NCI-H446 (cell line): ENCODE measurements around the gene MSL1.

Experiments
- DNase-seq, 2 experiments: peaks; one replicate each; lab custom pipeline; 2025; lab: John Stamatoyannopoulos, UW

The MSL1 gene, protein sequence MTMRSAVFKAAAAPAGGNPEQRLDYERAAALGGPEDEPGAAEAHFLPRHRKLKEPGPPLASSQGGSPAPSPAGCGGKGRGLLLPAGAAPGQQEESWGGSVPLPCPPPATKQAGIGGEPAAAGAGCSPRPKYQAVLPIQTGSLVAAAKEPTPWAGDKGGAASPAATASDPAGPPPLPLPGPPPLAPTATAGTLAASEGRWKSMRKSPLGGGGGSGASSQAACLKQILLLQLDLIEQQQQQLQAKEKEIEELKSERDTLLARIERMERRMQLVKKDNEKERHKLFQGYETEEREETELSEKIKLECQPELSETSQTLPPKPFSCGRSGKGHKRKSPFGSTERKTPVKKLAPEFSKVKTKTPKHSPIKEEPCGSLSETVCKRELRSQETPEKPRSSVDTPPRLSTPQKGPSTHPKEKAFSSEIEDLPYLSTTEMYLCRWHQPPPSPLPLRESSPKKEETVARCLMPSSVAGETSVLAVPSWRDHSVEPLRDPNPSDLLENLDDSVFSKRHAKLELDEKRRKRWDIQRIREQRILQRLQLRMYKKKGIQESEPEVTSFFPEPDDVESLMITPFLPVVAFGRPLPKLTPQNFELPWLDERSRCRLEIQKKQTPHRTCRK

DNA sequence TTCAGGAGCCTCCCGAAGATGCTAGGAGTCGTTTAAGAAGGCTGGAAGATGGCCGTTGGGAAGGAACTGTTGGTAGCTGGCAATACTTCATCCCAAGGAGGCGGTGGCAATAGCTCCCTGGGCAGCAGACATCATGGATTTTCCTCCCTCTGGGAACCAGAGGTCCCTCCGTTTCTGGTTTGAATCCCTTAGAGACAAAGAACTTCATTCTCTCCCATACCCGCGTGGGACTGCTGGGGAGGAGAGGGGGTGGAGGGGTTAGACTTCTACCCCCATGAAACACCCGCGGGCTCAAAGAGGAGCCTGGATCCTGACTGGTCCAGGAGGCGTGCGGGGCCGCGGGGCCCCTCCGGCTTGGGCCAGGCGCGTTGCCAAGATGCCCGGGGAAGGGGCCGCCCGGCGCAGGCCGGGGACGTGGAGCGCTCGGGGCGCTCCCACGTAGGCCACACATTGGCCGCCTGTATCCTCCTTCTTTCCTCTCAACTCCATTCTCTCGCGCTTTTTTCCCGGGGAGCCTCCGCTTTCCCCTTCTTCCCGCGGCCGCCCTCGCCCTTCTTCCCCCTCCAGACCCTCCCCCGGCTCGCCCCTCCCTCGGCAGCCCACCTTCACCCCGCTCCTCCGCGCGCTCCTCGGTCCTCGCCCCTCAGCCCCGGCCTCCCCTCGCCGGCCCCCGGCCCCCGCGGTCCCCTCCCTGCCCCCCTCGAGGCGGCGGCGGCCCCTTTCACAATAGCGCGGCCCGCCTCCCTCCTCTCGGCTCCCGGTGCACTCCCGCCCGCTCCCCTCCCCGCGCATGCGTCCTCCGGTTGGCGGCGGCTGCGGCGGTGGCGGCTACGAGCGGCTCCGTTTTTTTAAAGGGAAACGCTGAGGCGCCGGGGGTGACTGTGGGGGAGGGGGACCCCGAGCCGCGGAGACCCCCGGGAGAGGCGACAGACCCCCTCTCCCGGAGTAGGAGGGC, at the start of gene MSL1:
MSL1 (plus strand) TSS at position 791 of the 955 bp plus-strand sequence. CDS start 642 bp downstream, outside the sequence.
- peak; percentile 19 to 62 for DNase-seq

DNA sequence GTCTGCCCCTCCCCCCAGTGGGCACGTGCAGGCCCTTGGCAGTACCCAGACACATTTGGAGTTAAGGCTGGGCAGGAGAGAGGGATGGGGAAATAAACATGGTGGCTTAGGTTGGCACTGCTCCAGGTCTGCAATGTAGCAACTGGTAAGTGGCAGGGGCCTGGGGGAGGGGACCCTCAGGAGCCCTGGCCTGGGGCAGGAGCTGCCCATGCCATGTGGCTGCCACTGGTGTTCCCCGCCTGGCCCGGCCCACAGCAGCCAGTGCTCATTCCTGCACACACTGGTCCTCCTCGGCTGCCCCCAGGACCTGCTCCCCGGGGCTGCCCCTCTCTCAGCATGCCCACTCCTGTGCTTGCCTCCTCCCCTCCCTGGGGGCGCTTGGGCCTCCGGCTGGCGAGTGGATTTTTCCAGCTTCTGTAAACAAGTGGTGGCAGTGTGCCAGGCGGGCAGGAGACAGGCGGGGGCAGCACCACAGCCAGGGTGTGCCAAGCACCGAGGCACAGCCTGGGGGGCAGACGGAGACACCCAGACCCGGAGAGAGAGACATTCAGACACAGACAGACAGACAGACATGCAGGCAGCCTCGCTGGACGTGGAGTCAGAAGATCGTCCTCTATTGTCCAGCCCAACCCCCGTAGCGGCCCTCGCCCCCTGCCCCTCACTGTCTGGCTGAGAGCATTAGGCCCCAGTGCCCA, 49.6 kb upstream of the MSL1 start:
- peak; percentile 37 to 81 for DNase-seq

DNA sequence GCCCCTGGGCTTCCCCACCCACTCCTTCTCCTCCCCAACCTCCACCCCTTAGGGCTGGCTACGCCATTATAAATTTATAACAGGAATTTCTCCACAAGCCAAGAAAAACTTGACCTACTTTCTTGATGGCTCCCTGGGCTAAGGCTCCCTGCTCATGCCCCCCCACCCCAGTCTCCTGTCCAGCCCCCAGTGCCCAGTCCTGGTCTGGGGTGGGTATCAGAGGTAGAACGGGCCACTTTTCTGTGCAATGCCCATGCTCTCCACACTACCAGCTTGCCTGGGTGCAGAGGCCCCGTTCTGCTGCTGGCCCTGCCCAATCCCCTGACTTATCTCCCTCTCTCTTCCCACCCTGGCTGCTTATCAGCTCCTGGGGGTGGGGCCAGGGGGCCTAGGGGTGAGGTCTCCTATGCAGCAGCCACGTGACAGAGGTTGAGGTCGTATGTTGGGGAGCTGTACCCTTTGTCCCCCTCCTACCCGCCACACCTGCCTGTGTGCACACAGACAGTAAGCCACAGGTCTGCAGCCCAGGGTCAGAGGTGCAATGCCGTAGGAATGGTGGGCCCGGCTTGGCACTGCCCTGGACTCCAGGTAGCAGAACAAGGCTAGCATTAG, 48.9 kb upstream of the MSL1 start:
- no peak for DNase-seq

DNA sequence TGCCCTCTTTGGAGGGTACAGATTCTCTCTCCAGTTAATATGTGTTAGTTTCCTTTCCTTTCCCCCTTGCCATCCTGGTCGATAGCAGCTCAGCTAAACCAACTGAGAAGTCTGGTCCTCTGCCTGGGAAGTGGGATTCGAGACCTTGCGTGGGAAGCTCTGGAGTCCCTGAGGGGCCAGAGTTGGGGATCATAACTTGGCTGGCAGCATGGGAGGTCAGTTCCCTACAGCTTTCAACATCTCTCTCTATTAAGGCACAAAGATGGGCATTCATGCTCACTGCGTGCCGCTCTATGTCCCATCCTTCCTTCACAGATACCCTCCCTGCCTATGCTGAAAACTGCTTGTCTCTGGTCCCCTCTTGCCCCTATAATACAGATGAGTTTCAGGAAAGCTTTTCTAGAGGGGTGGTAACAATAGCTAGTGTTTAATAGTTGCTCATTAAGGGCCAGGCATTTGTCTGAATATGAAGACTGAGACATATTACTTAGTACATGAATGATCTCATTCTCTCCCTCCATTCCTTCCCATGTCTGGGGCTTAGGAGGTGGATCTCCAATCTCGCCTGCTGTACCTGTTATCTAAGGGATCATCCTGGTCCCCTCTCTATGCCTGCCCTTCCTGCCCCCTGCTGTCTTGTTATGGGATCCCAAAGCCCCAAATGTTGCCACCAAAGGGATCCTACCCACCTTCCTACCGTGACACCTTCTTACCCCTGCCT, 48.2 kb upstream of the MSL1 start:
- no peak for DNase-seq

DNA sequence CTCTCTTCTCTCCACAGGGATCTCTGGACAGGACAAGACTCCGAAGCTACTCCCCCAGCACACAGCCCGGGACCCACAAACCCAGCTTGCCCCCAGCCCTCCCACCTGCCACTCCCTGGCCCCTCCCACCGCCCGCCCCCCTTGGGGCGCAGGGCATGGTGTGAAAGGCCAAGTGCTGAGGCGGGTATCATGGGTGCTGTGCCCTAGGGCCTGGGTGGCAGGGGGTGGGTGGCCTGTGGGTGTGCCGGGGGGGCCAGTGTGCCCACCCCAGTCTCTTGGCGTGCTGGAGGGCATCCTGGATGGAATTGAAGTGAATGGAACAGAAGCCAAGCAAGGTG, 47.6 kb upstream of the MSL1 start:
- DNase-seq: no peak

DNA sequence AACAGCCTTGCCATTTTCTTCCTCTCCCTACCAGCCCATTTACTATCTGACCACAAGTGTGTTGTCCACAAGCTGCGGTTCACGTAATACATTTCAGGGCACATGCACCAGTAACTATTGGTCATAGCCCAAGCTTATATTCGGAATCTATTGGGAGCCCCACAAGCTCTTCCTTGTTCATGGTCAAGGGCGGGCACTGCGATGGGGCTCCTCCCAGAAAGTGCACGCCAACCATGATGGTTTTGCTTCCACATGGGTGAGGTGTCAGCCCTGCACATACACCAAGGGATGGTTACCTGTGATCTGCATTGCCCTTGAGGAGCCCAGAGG, 46.9 kb upstream of the MSL1 start:
- DNase-seq: no peak

DNA sequence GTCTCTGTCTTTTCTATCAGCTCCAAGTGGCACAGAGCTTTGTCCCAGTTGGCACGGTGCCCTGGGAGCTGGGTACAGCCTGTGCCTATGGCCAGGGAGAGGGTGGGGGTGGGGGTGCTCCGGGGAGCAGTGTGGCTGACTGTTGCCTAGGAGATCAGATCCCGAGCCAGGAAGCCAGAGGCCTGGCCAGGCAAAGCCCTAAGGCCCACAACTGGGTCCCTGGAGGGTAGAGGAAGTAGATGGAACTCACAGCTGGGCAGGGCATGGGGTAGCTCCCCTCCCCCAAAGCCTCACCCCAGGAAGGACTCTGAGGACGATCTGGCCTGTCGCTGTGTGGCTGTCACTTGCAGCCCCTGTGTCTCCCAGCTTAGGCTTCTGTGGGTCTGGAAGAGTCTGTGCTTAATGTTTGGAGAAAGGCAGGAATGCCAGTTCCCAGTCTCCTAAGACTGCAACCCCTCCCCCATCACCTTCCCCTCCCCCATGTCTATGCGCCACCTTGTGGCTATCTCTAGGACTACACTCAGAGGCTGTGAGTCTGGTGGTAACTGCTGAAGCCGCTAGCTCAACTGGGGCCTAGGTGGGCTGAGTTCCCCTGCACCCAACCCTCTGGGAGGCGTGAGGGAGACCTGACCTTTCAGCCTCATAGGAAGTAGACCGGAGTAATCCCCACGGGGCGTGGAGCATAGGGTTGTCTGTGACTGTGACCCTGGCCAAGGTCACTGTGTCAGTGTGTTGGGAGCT, 46.4 kb upstream of the MSL1 start:
- peak in 1 of 2 experiments; percentile 50 for DNase-seq

DNA sequence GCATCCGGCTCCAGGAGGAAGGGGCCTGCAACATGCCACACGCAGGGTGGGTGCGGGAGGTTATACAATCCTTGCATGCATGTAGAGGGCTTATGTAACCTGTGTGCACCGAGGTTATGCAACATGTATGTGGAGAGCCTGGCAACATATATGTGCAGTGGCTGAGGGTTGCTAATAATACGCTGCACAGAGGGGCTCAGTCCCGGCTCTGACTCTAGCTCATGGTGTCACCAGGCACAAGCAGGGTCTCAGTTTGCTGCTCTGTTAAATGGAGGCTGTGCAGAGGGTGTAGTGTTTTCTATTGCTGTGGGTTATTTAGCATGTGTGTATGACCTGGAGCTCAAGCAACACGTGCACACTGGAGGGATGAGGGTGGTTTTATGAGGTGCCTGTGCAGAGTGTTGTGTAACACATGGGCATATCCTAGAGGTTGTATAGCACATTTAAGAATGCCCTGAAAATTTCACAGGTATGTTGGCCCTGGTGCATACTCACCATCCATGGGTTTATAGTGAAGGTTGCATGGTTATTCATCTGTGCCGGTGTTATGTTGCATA, 45.8 kb upstream of the MSL1 start:
- no peak for DNase-seq

DNA sequence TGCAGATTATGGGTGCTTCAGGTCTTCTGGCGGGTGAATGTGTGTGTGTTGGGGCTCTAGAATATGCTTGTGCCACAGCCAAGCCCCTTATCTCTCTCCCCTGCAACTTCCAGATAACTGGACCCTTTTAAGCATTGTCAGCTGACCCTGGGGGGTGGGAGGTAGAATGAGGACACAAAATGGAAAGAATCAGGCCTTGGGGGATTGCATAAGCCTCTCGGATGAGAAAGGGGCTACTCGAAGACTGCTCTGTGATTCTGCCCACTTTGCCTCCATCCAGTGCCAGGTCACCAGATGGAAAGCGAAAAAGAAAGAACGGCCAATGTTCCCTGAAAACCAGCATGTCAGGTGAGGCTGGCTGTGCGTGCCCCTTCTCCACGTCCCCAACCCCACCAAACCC, 45.2 kb upstream of the MSL1 start:
- no peak for DNase-seq

DNA sequence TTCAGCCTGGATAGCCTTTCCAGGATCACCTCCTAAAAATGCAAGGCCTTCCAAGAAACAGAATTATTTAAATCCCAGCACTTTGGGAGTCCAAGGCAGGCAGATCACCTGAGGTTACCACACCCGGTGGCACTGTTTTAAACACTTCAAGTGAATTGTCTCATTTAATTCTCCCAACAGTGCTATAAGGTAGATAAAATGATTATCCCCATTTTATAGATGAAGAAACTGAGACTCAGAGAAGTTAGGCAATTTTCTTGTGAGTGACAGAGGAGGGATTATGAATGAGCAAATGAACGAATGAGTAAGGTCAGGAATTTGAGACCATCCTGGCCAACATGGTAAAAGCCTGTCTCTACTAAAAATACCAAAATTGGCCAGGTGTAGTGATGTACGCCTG, 42.2 kb upstream of the MSL1 start:
- DNase-seq: no peak

DNA sequence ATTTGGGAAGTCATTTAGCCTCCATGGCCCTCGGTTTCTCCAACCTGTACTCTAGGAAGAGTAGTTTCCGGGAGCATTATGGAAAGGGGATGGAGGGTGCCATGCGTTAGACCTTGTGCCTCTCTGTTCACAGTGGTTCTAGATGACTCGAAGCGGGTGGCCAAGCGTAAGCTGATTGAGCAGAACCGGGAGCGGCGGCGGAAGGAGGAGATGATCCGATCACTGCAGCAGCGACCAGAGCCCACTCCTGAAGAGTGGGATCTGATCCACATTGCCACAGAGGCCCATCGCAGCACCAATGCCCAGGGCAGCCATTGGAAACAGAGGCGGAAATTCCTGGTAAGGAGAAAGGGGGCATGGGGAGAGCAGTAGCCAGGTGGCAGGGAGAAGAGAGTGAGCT, 37.3 kb upstream of the MSL1 start:
- no peak for DNase-seq

DNA sequence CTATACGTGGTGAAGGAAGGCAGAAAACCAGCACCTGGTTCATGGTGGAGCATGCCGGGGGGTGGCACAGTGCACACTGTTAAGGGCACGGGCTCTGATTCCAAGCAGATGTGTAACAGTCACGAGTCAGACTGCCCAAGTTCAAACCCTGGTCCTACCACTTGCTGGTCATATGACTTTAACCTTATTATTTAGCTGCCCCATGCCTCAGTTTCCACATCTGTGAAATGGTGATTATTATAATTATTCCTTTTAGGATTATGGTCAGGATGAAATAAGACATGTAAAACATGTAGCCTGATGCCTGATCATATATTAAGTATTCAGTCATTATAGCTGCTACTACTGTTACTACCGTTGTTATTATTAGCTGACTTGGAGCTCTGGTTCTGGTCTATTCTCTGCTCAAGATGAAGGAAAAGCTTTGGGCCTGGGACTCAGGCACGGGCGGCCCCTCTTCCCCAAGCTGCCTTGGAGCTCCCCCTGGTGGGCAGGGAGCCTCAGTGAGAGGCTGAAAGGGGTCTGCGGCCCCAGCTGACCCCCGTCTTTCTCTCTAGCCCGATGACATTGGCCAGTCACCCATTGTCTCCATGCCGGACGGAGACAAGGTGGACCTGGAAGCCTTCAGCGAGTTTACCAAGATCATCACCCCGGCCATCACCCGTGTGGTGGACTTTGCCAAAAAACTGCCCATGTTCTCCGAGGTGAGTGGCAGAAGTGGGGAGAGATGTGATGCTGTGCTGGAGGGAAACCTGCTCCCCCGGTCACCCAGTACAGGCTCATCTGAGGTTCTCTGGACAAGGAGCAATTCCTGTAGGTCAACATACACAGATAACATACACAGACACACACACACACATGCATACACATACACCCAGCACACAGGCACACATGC, 35.4 kb upstream of the MSL1 start:
- peak in 1 of 2 experiments; percentile 26 for DNase-seq

DNA sequence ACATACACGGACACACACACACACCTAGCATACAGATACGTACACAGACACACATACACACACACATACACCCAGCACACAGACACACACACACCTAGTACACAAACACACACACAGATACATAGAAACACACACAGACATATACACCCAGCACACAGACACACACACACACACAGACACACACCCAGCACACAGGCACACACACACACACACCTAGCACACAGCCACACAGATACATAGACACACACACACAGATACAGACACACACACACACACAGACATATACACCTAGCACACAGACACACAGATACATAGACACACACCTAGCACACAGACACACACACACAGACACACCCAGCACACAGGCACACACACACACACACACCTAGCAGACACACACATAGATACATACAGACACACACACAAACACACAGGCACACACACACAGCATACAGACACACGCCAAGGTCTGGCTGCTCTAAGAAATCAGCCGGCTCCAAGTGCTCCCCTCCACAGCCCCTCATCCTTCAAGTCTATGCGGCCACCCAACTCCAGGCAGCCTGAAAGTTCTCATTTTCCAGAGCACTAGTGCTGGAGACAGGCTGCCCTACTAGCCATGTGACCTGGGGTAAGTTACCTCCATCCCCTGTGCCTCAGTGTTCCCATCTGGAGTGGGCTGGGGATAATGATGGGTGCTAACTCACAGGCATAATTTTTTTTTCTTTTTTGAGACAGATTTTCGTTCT, 34.5 kb upstream of the MSL1 start:
- DNase-seq: no peak

DNA sequence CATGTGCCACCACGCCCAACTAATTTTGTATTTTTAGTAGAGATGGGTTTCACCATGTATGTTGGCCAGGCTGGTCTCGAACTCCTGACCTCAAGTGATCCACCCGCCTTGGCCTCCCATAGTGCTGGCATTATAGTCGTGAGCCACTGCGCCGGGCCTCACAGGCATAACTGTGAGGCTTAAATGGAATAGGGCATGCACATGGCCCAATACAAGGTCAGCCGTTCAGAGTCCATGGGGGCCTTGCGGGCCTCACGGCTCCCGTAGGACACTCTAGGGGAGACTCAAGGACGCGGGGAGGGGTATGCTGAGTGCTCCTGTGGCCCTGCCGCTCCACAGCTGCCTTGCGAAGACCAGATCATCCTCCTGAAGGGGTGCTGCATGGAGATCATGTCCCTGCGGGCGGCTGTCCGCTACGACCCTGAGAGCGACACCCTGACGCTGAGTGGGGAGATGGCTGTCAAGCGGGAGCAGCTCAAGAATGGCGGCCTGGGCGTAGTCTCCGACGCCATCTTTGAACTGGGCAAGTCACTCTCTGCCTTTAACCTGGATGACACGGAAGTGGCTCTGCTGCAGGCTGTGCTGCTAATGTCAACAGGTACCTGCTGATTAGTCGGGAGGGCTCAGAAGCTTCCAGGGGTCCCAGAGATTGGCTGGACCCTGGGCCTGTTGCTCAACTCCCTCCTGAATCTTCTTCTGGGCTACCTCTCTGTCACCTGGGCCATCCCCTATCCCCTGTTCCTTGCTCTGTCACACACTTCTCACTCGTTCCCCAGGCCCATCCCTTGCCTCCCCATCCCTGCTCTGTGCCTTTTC, 33.7 kb upstream of the MSL1 start:
- no peak for DNase-seq

DNA sequence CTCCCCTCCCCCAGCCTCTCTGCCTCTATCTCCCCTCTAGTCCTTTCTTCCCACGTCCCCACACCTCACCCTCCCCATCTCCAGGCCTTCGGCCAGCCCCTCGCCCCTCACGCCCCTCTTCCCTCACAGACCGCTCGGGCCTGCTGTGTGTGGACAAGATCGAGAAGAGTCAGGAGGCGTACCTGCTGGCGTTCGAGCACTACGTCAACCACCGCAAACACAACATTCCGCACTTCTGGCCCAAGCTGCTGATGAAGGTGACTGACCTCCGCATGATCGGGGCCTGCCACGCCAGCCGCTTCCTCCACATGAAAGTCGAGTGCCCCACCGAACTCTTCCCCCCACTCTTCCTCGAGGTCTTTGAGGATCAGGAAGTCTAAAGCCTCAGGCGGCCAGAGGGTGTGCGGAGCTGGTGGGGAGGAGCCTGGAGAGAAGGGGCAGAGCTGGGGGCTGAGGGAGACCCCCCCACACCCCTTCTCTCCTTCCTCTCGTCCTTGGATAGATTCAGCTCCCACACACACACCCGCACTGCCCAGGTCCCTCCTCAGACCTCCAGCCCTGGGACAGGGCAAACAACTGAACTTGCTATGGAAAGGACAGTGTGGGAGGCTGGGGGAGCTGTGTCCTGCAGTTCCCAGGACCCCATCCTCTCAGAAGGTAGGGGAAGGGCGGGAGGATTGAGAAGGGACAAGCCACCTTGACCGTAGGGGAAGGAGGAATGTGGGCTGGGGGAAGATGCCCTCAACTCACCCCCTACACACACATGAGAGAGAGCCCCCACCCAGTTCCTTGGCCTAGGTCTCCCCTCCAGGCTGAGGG, 32.5 kb upstream of the MSL1 start:
- DNase-seq: no peak
